HG02571 (cell line): Measurements from ENCODE around the gene SNCG.

Experiments used
- ATAC-seq: cut with Tn5 transposase; IDR thresholded peaks from one replicate; pipeline ENCODE4 v1.9.1; 2021; ENCODE audit warnings: mild to moderate bottlenecking, moderate library complexity; ENCODE audit not compliant: unreplicated experiment

SNCG gene

GRCh38 chr10:86960003-86960862 lies 1.8 kb downstream of the SNCG start:
- peak; percentile 67 for ATAC-seq

- no peak for ATAC-seq
These were observed 2.5 kb downstream of the SNCG start for GRCh38 chr10:86960863-86961434.

GRCh38 chr10:86961481-86962091 lies 3.2 kb downstream of the SNCG start:
- ATAC-seq, result no peak

- ATAC-seq, result no peak
These were observed 4.0 kb downstream of the SNCG start for GRCh38 chr10:86962136-86962980.

- no peak for ATAC-seq
These were observed 4.5 kb downstream of the SNCG start for GRCh38 chr10:86962981-86963310.

- no peak for ATAC-seq
These were observed 5.0 kb downstream of the SNCG start for GRCh38 chr10:86963341-86963919.

GRCh38 chr10:86964061-86964846 lies 5.9 kb downstream of the SNCG start:
- ATAC-seq, result no peak

- no peak for ATAC-seq
These were observed 6.4 kb downstream of the SNCG start for GRCh38 chr10:86964847-86965190.

- ATAC-seq, result no peak
These were observed 7.7 kb downstream of the SNCG start for GRCh38 chr10:86965986-86966654.

- ATAC-seq, result no peak
These were observed 9.1 kb downstream of the SNCG start for GRCh38 chr10:86967481-86967941.

- ATAC-seq, result no peak
These were observed 10.0 kb downstream of the SNCG start, which contains the start of gene ADIRF for GRCh38 chr10:86968271-86968993. TSS of gene ADIRF (plus strand) at chr10:86968482. CDS start at chr10:86968545, 63 bp downstream.

- ATAC-seq, result no peak
These were observed 10.6 kb downstream of the SNCG start for GRCh38 chr10:86968994-86969355.

GRCh38 chr10:86969421-86970041 lies 11.1 kb downstream of the SNCG start:
- no peak for ATAC-seq

GRCh38 chr10:86970162-86970981 lies 12.0 kb downstream of the SNCG start:
- no peak for ATAC-seq

- no peak for ATAC-seq
These were observed 12.5 kb downstream of the SNCG start for GRCh38 chr10:86970982-86971231.

- ATAC-seq, result peak; percentile 71
These were observed 13.0 kb downstream of the SNCG start for GRCh38 chr10:86971232-86971991.
